VCaP (cell line): ENCODE data around the gene HADH.

ENCODE experiments used
- H3K27ac ChIP-seq: fragments of 450-650 bp; 2 replicates; pipeline ENCODE4 v1.5.1; 2017
- CTCF ChIP-seq: fragments of 450-650 bp; conservative IDR thresholded peaks from 2 replicates; pipeline ENCODE4 v1.5.1; 2017; ENCODE audit warnings: mild to moderate bottlenecking, moderate library complexity

The HADH gene

DNA sequence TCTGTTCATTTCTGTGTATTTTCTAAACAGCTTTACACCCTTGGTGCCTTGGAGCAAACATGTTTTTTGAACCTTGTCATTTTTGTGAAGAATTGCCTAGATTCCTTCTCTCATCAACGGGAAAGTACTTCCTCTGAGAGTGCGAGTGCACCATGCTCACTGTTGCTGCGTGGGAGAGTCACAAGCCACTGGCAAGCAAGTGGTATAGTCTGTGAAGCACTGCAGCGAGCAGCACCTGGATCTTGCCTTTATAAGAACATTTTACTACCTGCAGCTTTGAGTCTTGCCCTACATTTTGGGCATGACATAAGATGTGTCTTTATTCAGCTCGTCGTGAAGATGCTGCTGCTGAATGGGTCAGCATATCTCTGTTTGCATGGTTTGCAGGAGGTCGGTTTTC is 44.9 kb downstream of the HADH start:
- no peak overlapping the region; the same call in 1 of the 2 replicates for H3K27ac ChIP-seq
- no peak for TF ChIP-seq CTCF

DNA sequence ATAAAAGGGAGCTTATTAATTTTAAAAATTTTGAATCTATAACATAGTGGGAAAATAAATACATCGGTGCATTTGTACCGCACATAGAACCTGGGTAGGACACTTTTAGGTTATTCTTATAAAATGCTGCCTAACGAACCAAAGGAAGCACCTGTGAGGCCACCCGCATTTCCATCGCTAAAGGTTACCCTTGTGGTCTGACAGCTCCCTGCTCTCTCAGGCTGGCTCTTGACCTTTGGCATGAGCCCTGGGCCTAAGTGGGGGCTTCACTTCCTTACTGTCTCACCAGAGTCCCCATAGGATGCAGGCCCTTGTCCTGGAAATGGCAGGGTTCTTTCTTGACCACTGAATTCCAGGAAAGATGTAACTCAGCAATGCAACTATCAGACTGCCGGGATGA is 46.0 kb downstream of the HADH start:
- no peak overlapping the region for H3K27ac ChIP-seq
- no peak for TF ChIP-seq CTCF

DNA sequence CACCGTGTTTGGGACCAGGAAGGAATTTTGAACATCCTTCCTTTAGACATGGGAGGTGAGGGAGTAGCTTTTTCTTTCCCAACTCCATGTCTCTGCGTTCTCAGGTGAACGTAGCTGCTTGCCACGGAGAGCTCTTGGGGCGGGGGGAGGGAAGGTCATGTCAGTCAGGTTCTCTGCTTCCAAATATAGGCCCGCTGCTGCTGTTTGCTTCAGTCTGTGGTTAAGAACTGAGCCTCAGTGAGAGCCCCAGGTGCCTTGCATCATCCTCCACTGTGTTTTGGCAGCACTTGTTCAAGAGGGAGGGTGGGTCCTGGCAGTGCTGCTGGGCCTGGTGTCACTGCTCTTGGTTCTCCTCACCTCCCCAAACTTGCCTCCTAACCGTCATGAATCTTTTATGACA is 46.5 kb downstream of the HADH start:
- TF ChIP-seq CTCF = no peak
- H3K27ac ChIP-seq = no peak overlapping the region

GRCh38 chr4:108037884-108038283 is 48.2 kb downstream of the HADH start:
- H3K27ac ChIP-seq = no peak overlapping the region
- no peak for TF ChIP-seq CTCF

- TF ChIP-seq CTCF = 0 out of 2 replicates have a peak, but pooled peaks have one; percentile 15
- H3K27ac ChIP-seq = no peak overlapping the region
Observed at GRCh38 chr4:108042927-108043326, 53.2 kb downstream of the HADH start.

DNA sequence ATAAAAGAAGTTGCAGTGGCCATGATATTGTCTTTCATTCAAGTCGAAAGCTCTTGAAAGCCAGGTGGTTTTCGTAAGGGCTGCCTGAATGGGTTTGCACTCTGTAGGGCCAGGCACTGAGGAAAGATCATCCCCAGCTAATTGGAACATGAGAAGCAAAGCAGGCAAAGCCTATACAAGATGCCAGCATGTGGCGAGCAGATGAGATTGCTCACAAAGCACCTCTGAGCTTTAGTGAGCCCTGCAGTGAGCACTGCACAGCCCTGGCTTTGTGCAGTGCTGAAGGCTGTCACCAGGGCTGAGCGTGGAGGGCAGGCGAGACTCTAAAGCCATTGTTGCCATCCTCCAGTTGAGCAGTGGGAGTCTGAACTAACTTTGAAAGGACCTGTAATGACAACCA is 53.8 kb downstream of the HADH start:
- TF ChIP-seq CTCF = no peak
- H3K27ac ChIP-seq = no peak overlapping the region

- no peak for TF ChIP-seq CTCF
- peak overlapping the region; percentile 42 for H3K27ac ChIP-seq
Observed at GRCh38 chr4:108044951-108045686, 55.4 kb downstream of the HADH start.
